HL-60 (cell line): ENCODE measurements around the gene NHLRC2.

ENCODE experiments used
- DNase-seq, 2 experiments: peaks; one replicate each; pipeline ENCODE4 v3.0.0-alpha.2; 2010 to 2020; ENCODE audit warnings: low read depth in 1 of 2, low spot score in 1 of 2
- H3K27ac ChIP-seq: fragments of 250-450 bp; sonication (Bioruptor Pico); replicated peaks from 2 replicates; pipeline ENCODE4 v1.5.1; 2020; ENCODE audit warnings: mild to moderate bottlenecking, moderate library complexity
- H3K27me3 ChIP-seq: fragments of 250-450 bp; sonication (Bioruptor Pico); 2 replicates; pipeline ENCODE4 v1.5.1; 2021; ENCODE audit warnings: mild to moderate bottlenecking, moderate library complexity; ENCODE audit not compliant: insufficient read depth, poor library complexity, severe bottlenecking
- H3K4me3 ChIP-seq: replicated peaks from 2 replicates; pipeline ENCODE4 v1.5.1; 2011; ENCODE audit warnings: mild to moderate bottlenecking, control low read depth, low read length; ENCODE audit not compliant: insufficient read depth
- CTCF ChIP-seq: IDR thresholded peaks from one replicate; pipeline ENCODE4 v1.5.1; 2011; ENCODE audit warnings: low read length, control low read depth, inconsistent platforms; ENCODE audit not compliant: insufficient read depth
- GABPA ChIP-seq: IDR thresholded peaks from 2 replicates; pipeline ENCODE4 v1.6.1; 2012; ENCODE audit warnings: low read depth
- POLR2AphosphoS5 ChIP-seq: IDR thresholded peaks from 2 replicates; pipeline ENCODE4 v1.6.1; 2012; ENCODE audit warnings: low read depth
- REST ChIP-seq: IDR thresholded peaks from 2 replicates; pipeline ENCODE4 v1.6.1; 2012; ENCODE audit warnings: low read depth; ENCODE audit not compliant: insufficient replicate concordance
- SPI1 ChIP-seq: IDR thresholded peaks from 2 replicates; pipeline ENCODE4 v1.6.1; 2012; ENCODE audit warnings: low read depth, mild to moderate bottlenecking, borderline replicate concordance

Gene NHLRC2

GRCh38 chr10:113853578-113854012, 866 bp upstream of the NHLRC2 start:
- DNase-seq, result no peak
- H3K27ac ChIP-seq, result peak overlapping the region; percentile 94

GRCh38 chr10:113854761-113855588, 514 bp downstream of the NHLRC2 start:
- Histone ChIP-seq H3K27ac (peak overlapping the region; percentile 94), H3K4me3 (peak overlapping the region; percentile 88), H3K27me3 (no peaks in the 10 kb centered on the region)
- DNase-seq, result peak in 1 of 2 experiments; percentile 45
- TF ChIP-seq GABPA (no peak), REST (peak; percentile 25), CTCF (no peak)

More at GRCh38 chr10:113853578-113854012, 866 bp upstream of the NHLRC2 start:
- peak overlapping the region; percentile 88 for H3K4me3 ChIP-seq
- H3K27me3 ChIP-seq, result no peaks in the 10 kb centered on the region
- TF ChIP-seq REST, result no peak

- Histone ChIP-seq H3K27ac (peak overlapping the region; percentile 94), H3K4me3 (peak overlapping the region; percentile 88), H3K27me3 (no peaks in the 10 kb centered on the region)
- TF ChIP-seq SPI1 (no peak), POLR2AphosphoS5 (no peak), REST (no peak), CTCF (no peak), GABPA (no peak)
- DNase-seq, result no peak
Observed at GRCh38 chr10:113856563-113856962, 2.1 kb downstream of the NHLRC2 start.
